Large intestine (tissue), 3 donors: ENCODE results near the gene PAQR5. TPM values are rescaled to one million over a fixed set of nuclear protein-coding genes. Genes with fewer than 3 reads are reported as not detected.
"Not testable (repeated sequence)": the region's sequence is repeated elsewhere in the genome, so short reads cannot be mapped to it uniquely, and the experiment has no call there.

ENCODE experiments used
- DNase-seq, 2 donors: peaks; one replicate each; pipeline versions ENCODE4 v3.0.0 to v3.0.0-alpha.2; 2013
- H3K27ac ChIP-seq: one replicate; pipeline ENCODE4 v1.5.1; 2013; ENCODE audit warnings: low read length
- H3K27me3 ChIP-seq: 2 replicates; pipeline ENCODE4 v1.6.1; 2013; ENCODE audit warnings: low read length; ENCODE audit not compliant: control insufficient read depth, insufficient read depth
- H3K36me3 ChIP-seq: 2 replicates; pipeline ENCODE4 v1.6.1; 2013; ENCODE audit warnings: low read length; ENCODE audit not compliant: control insufficient read depth, insufficient read depth
- H3K4me1 ChIP-seq: one replicate; pipeline ENCODE4 v1.6.1; 2013; ENCODE audit warnings: low read length; ENCODE audit not compliant: control insufficient read depth, insufficient read depth
- H3K4me3 ChIP-seq: one replicate; pipeline ENCODE4 v1.5.1; 2013; ENCODE audit warnings: low read length
- H3K9me3 ChIP-seq: one replicate; pipeline ENCODE4 v1.6.1; 2013; ENCODE audit warnings: mild to moderate bottlenecking, low read depth, low read length, moderate library complexity; ENCODE audit not compliant: control insufficient read depth
- WGBS: methylation state at CpG from one replicate; pipeline ENCODE4 v1.1.5; 2013; ENCODE audit warnings: low lambda C conversion rate; ENCODE audit not compliant: insufficient coverage; 5-methylcytosine and 5-hydroxymethylcytosine counted together
- polyA plus RNA-seq: library from polyadenylated mRNA; unstranded; fragments of 120-200 nt; gene quantifications from one replicate; pipeline ENCODE4 v1.2.1, GENCODE V29; 2013

PAQR5 gene
- polyA plus RNA-seq, 1 donor, result 3.4 TPM

- Histone ChIP-seq H3K36me3 (no peaks in the 10 kb centered on the region), H3K4me1 (peaks cover 10% of the 10 kb centered on the region), H3K27ac (peak overlapping the region; percentile 68), H3K9me3 (no peaks in the 10 kb centered on the region), H3K27me3 (no peaks in the 10 kb centered on the region), H3K4me3 (no peak overlapping the region)
- peak; percentile 91 for DNase-seq
- no CpG with 5 or more reads among the region's 8 CpGs for WGBS
Observed at GRCh38 chr15:69328739-69329138, 30.0 kb downstream of the PAQR5 start.

- Histone ChIP-seq H3K4me3 (no peak overlapping the region), H3K9me3 (no peaks in the 10 kb centered on the region), H3K27ac (no peak overlapping the region), H3K36me3 (no peaks in the 10 kb centered on the region), H3K4me1 (no peaks in the 10 kb centered on the region), H3K27me3 (no peaks in the 10 kb centered on the region)
- no peak for DNase-seq
- WGBS, result no CpG with 5 or more reads among the region's 1 CpG
Observed at GRCh38 chr15:69337138-69337537, 38.4 kb downstream of the PAQR5 start.

GRCh38 chr15:69338535-69339213, 40.0 kb downstream of the PAQR5 start:
- no peaks in the 10 kb centered on the region for H3K9me3 ChIP-seq
- H3K4me1 ChIP-seq, result no peaks in the 10 kb centered on the region
- no CpG with 5 or more reads among the region's 8 CpGs for WGBS
- no peak overlapping the region for H3K27ac ChIP-seq
- H3K36me3 ChIP-seq, result no peaks in the 10 kb centered on the region
- H3K4me3 ChIP-seq, result no peak overlapping the region
- no peaks in the 10 kb centered on the region for H3K27me3 ChIP-seq
- no peak for DNase-seq

- not testable (repeated sequence) for H3K27me3 ChIP-seq, H3K4me3 ChIP-seq
Observed at GRCh38 chr15:69339214-69339543, 40.5 kb downstream of the PAQR5 start.

GRCh38 chr15:69340243-69340900, 41.7 kb downstream of the PAQR5 start:
- Histone ChIP-seq H3K4me3 (no peak overlapping the region), H3K4me1 (no peaks in the 10 kb centered on the region), H3K27ac (no peak overlapping the region), H3K27me3 (no peaks in the 10 kb centered on the region), H3K9me3 (no peaks in the 10 kb centered on the region), H3K36me3 (no peaks in the 10 kb centered on the region)
- DNase-seq, result no peak
- 67% methylated on average over 1 of the region's 7 CpGs for WGBS

More at GRCh38 chr15:69339214-69339543, 40.5 kb downstream of the PAQR5 start:
- not testable (repeated sequence) for H3K36me3 ChIP-seq, H3K9me3 ChIP-seq, H3K27ac ChIP-seq, DNase-seq, H3K4me1 ChIP-seq
- WGBS, result 100% methylated on average over 1 of the region's 6 CpGs

- WGBS, result no CpG with 5 or more reads among the region's 3 CpGs
Observed at GRCh38 chr15:69341356-69341755, 42.6 kb downstream of the PAQR5 start.

GRCh38 chr15:69342460-69343076, 43.9 kb downstream of the PAQR5 start:
- no CpG with 5 or more reads among the region's 3 CpGs for WGBS
- Histone ChIP-seq H3K9me3 (no peaks in the 10 kb centered on the region), H3K4me3 (no peak overlapping the region), H3K36me3 (no peaks in the 10 kb centered on the region), H3K4me1 (no peaks in the 10 kb centered on the region), H3K27me3 (no peaks in the 10 kb centered on the region), H3K27ac (no peak overlapping the region)
- no peak for DNase-seq

More at GRCh38 chr15:69341356-69341755, 42.6 kb downstream of the PAQR5 start:
- Histone ChIP-seq H3K27ac (no peak overlapping the region), H3K36me3 (no peaks in the 10 kb centered on the region), H3K4me3 (no peak overlapping the region), H3K4me1 (no peaks in the 10 kb centered on the region), H3K27me3 (no peaks in the 10 kb centered on the region), H3K9me3 (no peaks in the 10 kb centered on the region)
- no peak for DNase-seq

- WGBS, result no CpG with 5 or more reads among the region's 2 CpGs
- Histone ChIP-seq H3K27me3 (no peaks in the 10 kb centered on the region), H3K4me3 (no peak overlapping the region), H3K9me3 (no peaks in the 10 kb centered on the region), H3K27ac (no peak overlapping the region), H3K4me1 (no peaks in the 10 kb centered on the region), H3K36me3 (no peaks in the 10 kb centered on the region)
- no peak for DNase-seq
Observed at GRCh38 chr15:69343133-69343532, 44.4 kb downstream of the PAQR5 start.

GRCh38 chr15:69344238-69344637, 45.5 kb downstream of the PAQR5 start:
- WGBS, result no CpG with 5 or more reads among the region's 2 CpGs
- no peak overlapping the region for H3K27ac ChIP-seq
- no peak for DNase-seq

GRCh38 chr15:69346112-69346511, 47.4 kb downstream of the PAQR5 start:
- Histone ChIP-seq H3K4me1 (no peaks in the 10 kb centered on the region), H3K9me3 (no peaks in the 10 kb centered on the region), H3K36me3 (no peaks in the 10 kb centered on the region), H3K4me3 (no peak overlapping the region), H3K27ac (no peak overlapping the region), H3K27me3 (no peaks in the 10 kb centered on the region)
- no peak for DNase-seq
- no CpG with 5 or more reads among the region's 5 CpGs for WGBS

More at GRCh38 chr15:69344238-69344637, 45.5 kb downstream of the PAQR5 start:
- Histone ChIP-seq H3K4me3 (no peak overlapping the region), H3K9me3 (no peaks in the 10 kb centered on the region), H3K4me1 (no peaks in the 10 kb centered on the region), H3K27me3 (no peaks in the 10 kb centered on the region), H3K36me3 (no peaks in the 10 kb centered on the region)
